ENCODE measurements around the gene PIEZO2.

GRCh38 chr18:10739152-10739551, 410.2 kb downstream of the PIEZO2 start:
- TF ChIP-seq CTCF (IDR thresholded peaks at IDR 0.05) (no peak), REST (IDR thresholded peaks at IDR 0.05; ENCODE audit: insufficient read depth in 1 of 2, low read depth in 2 of 2, low read length in 1 of 2) (no peak), POLR2AphosphoS5 (IDR thresholded peaks at IDR 0.05; ENCODE audit: low read depth, low read length) (no peak), SIN3A (IDR thresholded peaks at IDR 0.05; ENCODE audit: borderline replicate concordance, insufficient read depth, low read depth, low read length) (no peak), TCF7L2 (IDR thresholded peaks at IDR 0.05; ENCODE audit: low read depth, low read length) (no peak)

Measured in Panc1 (cell line).